Fibroblast of the aortic adventitia (primary cell): ENCODE results near the gene C19orf85. TPM values are rescaled to one million over a fixed set of nuclear protein-coding genes. Genes with fewer than 3 reads are reported as not detected.
A peak's percentile ranks its signal among the peaks of the same experiment; 100 is the strongest.

ENCODE experiments used
- DNase-seq: peaks from one replicate; pipeline ENCODE4 v3.0.0-alpha.2; 2010; ENCODE audit warnings: low read depth
- H3K4me3 ChIP-seq: 2 replicates; pipeline ENCODE4 v1.5.1; 2011; ENCODE audit warnings: low read depth, mild to moderate bottlenecking, control low read depth, low read length, moderate library complexity
- CTCF ChIP-seq: IDR thresholded peaks from 2 replicates; pipeline ENCODE4 v1.5.1; 2011; ENCODE audit warnings: mild to moderate bottlenecking, low read length, control low read depth, inconsistent platforms; ENCODE audit not compliant: insufficient read depth
- total RNA-seq: library from RNA; depleted of rRNA; stranded (reverse); fragments of >200 nt; gene quantifications from 2 replicates; pipeline ENCODE4 v1.2.3, GENCODE V29; 2012; ENCODE audit warnings: low replicate concordance

Gene C19orf85
- total RNA-seq, 1 donor = not detected

GRCh38 chr19:55459551-55459949 is 5.0 kb downstream of the C19orf85 start:
- no peak for DNase-seq
- TF ChIP-seq CTCF = no peak
- H3K4me3 ChIP-seq = peak overlapping the region; percentile 14

- no peak for TF ChIP-seq CTCF
These were observed 6.7 kb downstream of the C19orf85 start for GRCh38 chr19:55457683-55458457.

GRCh38 chr19:55456347-55456746 is 8.2 kb downstream of the C19orf85 start:
- no peak overlapping the region for H3K4me3 ChIP-seq
- no peak for DNase-seq
- no peak for TF ChIP-seq CTCF

More at GRCh38 chr19:55457683-55458457, 6.7 kb downstream of the C19orf85 start:
- DNase-seq = no peak
- H3K4me3 ChIP-seq = no peak overlapping the region

GRCh38 chr19:55455576-55456235 is 8.8 kb downstream of the C19orf85 start:
- no peak for TF ChIP-seq CTCF
- no peak for DNase-seq
- H3K4me3 ChIP-seq = no peak overlapping the region

GRCh38 chr19:55454787-55455243 is 9.7 kb downstream of the C19orf85 start:
- DNase-seq = no peak
- no peak overlapping the region for H3K4me3 ChIP-seq
- TF ChIP-seq CTCF = peak; percentile 76

- TF ChIP-seq CTCF = no peak
- DNase-seq = no peak
- no peak overlapping the region for H3K4me3 ChIP-seq
These were observed 10.9 kb downstream of the C19orf85 start for GRCh38 chr19:55453511-55454260.
